GM21576 (cell line): ENCODE data around the gene SGSH.

Experiments used
- ATAC-seq: cut with Tn5 transposase; IDR thresholded peaks from one replicate; pipeline ENCODE4 v1.9.1; 2021; ENCODE audit warnings: mild to moderate bottlenecking, moderate library complexity; ENCODE audit not compliant: unreplicated experiment

SGSH gene

GRCh38 chr17:80189611-80190010 is 30.5 kb downstream of the SGSH start:
- no peak for ATAC-seq

- ATAC-seq, result no peak
Measured at GRCh38 chr17:80187515-80187941, 32.6 kb downstream of the SGSH start.

- no peak for ATAC-seq
Measured at GRCh38 chr17:80187090-80187489, 33.0 kb downstream of the SGSH start.

GRCh38 chr17:80185968-80186367 is 34.2 kb downstream of the SGSH start:
- no peak for ATAC-seq

GRCh38 chr17:80184423-80184714 is 35.8 kb downstream of the SGSH start:
- no peak for ATAC-seq

- ATAC-seq, result no peak
Measured at GRCh38 chr17:80183581-80184422, 36.3 kb downstream of the SGSH start.

- ATAC-seq, result no peak
Measured at GRCh38 chr17:80182845-80183223, 37.3 kb downstream of the SGSH start.

GRCh38 chr17:80182118-80182844 is 37.9 kb downstream of the SGSH start:
- no peak for ATAC-seq

GRCh38 chr17:80181431-80181830 is 38.7 kb downstream of the SGSH start:
- ATAC-seq, result no peak

- ATAC-seq, result no peak
Measured at GRCh38 chr17:80180192-80180591, 39.9 kb downstream of the SGSH start.

- ATAC-seq, result no peak
Measured at GRCh38 chr17:80177986-80178595, 42.0 kb downstream of the SGSH start.

- ATAC-seq, result no peak
Measured at GRCh38 chr17:80176757-80177156, 43.4 kb downstream of the SGSH start.

- ATAC-seq, result no peak
Measured at GRCh38 chr17:80173916-80174315, 46.2 kb downstream of the SGSH start.

- no peak for ATAC-seq
Measured at GRCh38 chr17:80173126-80173525, 47.0 kb downstream of the SGSH start.

GRCh38 chr17:80171681-80172080 is 48.5 kb downstream of the SGSH start:
- ATAC-seq, result no peak

GRCh38 chr17:80169784-80170500 is 50.2 kb downstream of the SGSH start, which contains the start of gene CARD14:
Gene CARD14 (plus strand): TSS chr17:80170030. CDS start chr17:80181439, 11,409 bp downstream.
- ATAC-seq, result no peak

- no peak for ATAC-seq
Measured at GRCh38 chr17:80169107-80169506, 51.0 kb downstream of the SGSH start.

- ATAC-seq, result no peak
Measured at GRCh38 chr17:80168371-80168770, 51.8 kb downstream of the SGSH start.

GRCh38 chr17:80166446-80166845 is 53.7 kb downstream of the SGSH start:
- ATAC-seq, result no peak

- ATAC-seq, result no peak
Measured at GRCh38 chr17:80164185-80164584, 55.9 kb downstream of the SGSH start.

- ATAC-seq, result no peak
Measured at GRCh38 chr17:80163336-80163735, 56.8 kb downstream of the SGSH start.
